K562 (cell line): ENCODE data around the gene TMEM141. TPM values are rescaled to one million over a fixed set of nuclear protein-coding genes. Genes with fewer than 3 reads are reported as not detected.

Experiments
- FOXA3 ChIP-seq, 2 experiments: fragments of 450-650 bp in 1 of 2; sonication (generic) in 1 of 2; formaldehyde crosslinking; IDR thresholded peaks in 1 of 2; conservative IDR thresholded peaks in 1 of 2; 2 replicates each; pipeline versions ENCODE4 v1.4.0 to v1.8.0; 2020 to 2022; ENCODE audit warnings: mild to moderate bottlenecking in 2 of 2, missing genetic modification reagents in 1 of 2
- MBD2 ChIP-seq: sonication (generic); IDR thresholded peaks from 2 replicates; pipeline ENCODE4 v1.6.1; 2016; ENCODE audit warnings: low read depth, borderline replicate concordance
- PRPF4 ChIP-seq: fragments of 200-400 bp; formaldehyde crosslinking; IDR thresholded peaks from one replicate; pipeline ENCODE4 v1.6.1; 2017; ENCODE audit warnings: low read length, low read depth, mild to moderate bottlenecking; ENCODE audit not compliant: insufficient read depth, poor library complexity, severe bottlenecking
- RBM22 ChIP-seq: fragments of 200-400 bp; formaldehyde crosslinking; IDR thresholded peaks from 2 replicates; pipeline ENCODE4 v1.6.1; 2018; ENCODE audit warnings: low read length, low read depth; ENCODE audit not compliant: poor library complexity, severe bottlenecking
- STAT5A ChIP-seq: IDR thresholded peaks from 2 replicates; pipeline ENCODE4 v1.6.1; 2012; ENCODE audit warnings: low read length, inconsistent platforms, borderline replicate concordance
- THRAP3 ChIP-seq: fragments of 450-650 bp; IDR thresholded peaks from 2 replicates; pipeline ENCODE4 v1.6.1; 2016; ENCODE audit warnings: mild to moderate bottlenecking, inconsistent platforms, borderline replicate concordance
- TRIM24 ChIP-seq, 2 experiments: fragments of 450-650 bp; IDR thresholded peaks; 2 replicates each; pipeline ENCODE4 v1.6.1; 2016
- ZNF212 ChIP-seq: fragments of 450-650 bp; formaldehyde crosslinking; IDR thresholded peaks from 2 replicates; pipeline ENCODE4 v1.4.0; 2020; ENCODE audit warnings: mild to moderate bottlenecking
- ZNF354B ChIP-seq: fragments of 250-450 bp; sonication (Bioruptor Pico); IDR thresholded peaks from 2 replicates; pipeline ENCODE4 v1.4.0; 2020
- ZNF668 ChIP-seq: fragments of 250-450 bp; sonication (Bioruptor Pico); IDR thresholded peaks from 2 replicates; pipeline ENCODE4 v1.8.0; 2022; ENCODE audit warnings: mild to moderate bottlenecking, inconsistent platforms
- polyA plus RNA-seq, 8 experiments: library from polyadenylated mRNA; depleted of rRNA in 4 of 8; stranded (reverse) in 5 of 8; unstranded in 3 of 8; fragments of >200 nt; fragmentation: Nextera tagmentation in 2 of 8; fragmentation: Illumina TruSeq in 1 of 8; extraction: Ambion mirVana in 2 of 8; extraction: Trizol in 1 of 8; gene quantifications; 2 replicates each; pipeline versions ENCODE4 v1.2.1 to v1.2.3, GENCODE V29; 2011 to 2014; ENCODE audit warnings: inconsistent platforms in 1 of 8, missing spikeins in 1 of 8
- total RNA-seq, 7 experiments: library from RNA; depleted of rRNA in 6 of 7; stranded (reverse); fragments of >200 nt in 6 of 7; fragmentation: Illumina TruSeq in 2 of 7; extraction: Trizol in 2 of 7; gene quantifications; 2 replicates each; pipeline versions ENCODE4 v1.2.1 to v1.2.3, GENCODE V29; 2011 to 2021; ENCODE audit warnings: low replicate concordance in 1 of 7
- TF ChIP-seq, protein P1 (sequence below): fragments of 250-450 bp; sonication (Bioruptor Pico); IDR thresholded peaks from 2 replicates; pipeline ENCODE4 v1.6.1; 2021; ENCODE audit warnings: mild to moderate bottlenecking
- TF ChIP-seq, protein P2 (sequence below): sonication (generic); formaldehyde crosslinking; IDR thresholded peaks from 2 replicates; pipeline ENCODE4 v1.8.0; 2022; ENCODE audit warnings: missing genetic modification reagents, mild to moderate bottlenecking, borderline replicate concordance
- TF ChIP-seq, protein P3 (sequence below): fragments of 200-400 bp; formaldehyde crosslinking; IDR thresholded peaks from 2 replicates; pipeline ENCODE4 v1.6.1; 2017; ENCODE audit warnings: mild to moderate bottlenecking, low read depth, low read length, moderate library complexity
- TF ChIP-seq, protein P4 (sequence below), 3 experiments: IDR thresholded peaks in 2 of 3; conservative IDR thresholded peaks in 1 of 3; 2 replicates each; pipeline ENCODE4 v1.5.1; 2011 to 2012; ENCODE audit warnings: low read length in 3 of 3, mild to moderate bottlenecking in 3 of 3, control low read depth in 2 of 3, improper control_type of control experiment in 1 of 3, inconsistent platforms in 1 of 3, low read depth in 1 of 3, mixed read lengths in 1 of 3, moderate library complexity in 1 of 3; ENCODE audit not compliant: insufficient read depth in 2 of 3

Gene TMEM141
- total and polyA plus RNA-seq, 9 of the 15 experiments (the other 6 are each of a cell fraction or from before 2014, with no cell fraction given), result 21.5 to 123 (median 74.8) TPM

DNA sequence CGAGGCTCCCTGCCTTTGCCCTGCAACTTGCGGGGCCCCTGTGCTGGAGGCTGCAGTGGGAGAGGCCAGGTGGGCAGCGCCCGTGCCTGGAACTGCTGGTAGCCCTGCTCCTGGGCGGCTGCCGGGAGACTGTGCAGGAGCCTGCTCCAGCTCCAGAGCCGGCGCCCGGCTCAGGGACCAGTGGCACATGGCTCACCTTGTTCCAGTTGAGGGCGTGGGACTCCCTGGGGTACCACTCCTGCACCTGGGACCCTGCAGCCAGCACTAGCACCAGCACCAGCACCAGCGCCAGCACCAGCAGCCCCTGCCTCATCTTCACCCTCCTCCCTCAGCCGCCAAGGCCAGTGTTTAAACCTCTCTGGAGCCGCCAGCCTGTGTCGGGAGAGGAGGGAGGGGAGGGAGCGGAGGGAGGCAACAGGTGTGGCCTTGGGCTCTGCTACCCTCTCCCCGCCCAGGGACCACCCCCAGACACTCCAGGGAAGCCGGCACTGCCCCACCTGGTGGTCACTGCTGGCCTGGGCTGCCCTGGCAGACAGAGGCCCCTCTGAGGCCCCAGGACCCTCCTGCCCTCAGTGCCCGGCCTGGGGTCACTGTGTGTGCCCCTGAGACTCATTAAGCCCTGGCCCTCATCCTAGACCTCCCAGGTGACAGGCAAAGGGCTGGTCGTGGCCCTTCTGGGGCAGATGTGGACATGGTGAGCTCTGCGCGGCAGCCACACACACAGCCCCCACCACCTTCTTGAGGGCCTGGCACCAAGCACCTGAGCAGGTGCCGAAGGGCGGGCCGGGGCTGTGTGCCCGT lies 48.4 kb upstream of the TMEM141 start, which contains the start of gene LCN10 (continued):
- TF ChIP-seq, protein P1, sequence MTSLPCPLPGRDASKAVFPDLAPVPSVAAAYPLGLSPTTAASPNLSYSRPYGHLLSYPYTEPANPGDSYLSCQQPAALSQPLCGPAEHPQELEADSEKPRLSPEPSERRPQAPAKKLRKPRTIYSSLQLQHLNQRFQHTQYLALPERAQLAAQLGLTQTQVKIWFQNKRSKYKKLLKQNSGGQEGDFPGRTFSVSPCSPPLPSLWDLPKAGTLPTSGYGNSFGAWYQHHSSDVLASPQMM, result no peak
- TF ChIP-seq ZNF212 (CRISPR knock-in tag), result no peak
- TF ChIP-seq RBM22, result no peak
- TF ChIP-seq FOXA3 (CRISPR knock-in tag; conservative IDR thresholded peaks at IDR 0.05 in 1 of 2, IDR thresholded peaks at IDR 0.05 in 1 of 2), result no peak
- TF ChIP-seq, protein P2, sequence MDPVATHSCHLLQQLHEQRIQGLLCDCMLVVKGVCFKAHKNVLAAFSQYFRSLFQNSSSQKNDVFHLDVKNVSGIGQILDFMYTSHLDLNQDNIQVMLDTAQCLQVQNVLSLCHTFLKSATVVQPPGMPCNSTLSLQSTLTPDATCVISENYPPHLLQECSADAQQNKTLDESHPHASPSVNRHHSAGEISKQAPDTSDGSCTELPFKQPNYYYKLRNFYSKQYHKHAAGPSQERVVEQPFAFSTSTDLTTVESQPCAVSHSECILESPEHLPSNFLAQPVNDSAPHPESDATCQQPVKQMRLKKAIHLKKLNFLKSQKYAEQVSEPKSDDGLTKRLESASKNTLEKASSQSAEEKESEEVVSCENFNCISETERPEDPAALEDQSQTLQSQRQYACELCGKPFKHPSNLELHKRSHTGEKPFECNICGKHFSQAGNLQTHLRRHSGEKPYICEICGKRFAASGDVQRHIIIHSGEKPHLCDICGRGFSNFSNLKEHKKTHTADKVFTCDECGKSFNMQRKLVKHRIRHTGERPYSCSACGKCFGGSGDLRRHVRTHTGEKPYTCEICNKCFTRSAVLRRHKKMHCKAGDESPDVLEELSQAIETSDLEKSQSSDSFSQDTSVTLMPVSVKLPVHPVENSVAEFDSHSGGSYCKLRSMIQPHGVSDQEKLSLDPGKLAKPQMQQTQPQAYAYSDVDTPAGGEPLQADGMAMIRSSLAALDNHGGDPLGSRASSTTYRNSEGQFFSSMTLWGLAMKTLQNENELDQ (CRISPR knock-in tag), result no peak
- no peak for TF ChIP-seq MBD2
- TF ChIP-seq THRAP3, result no peak
- TF ChIP-seq ZNF668 (CRISPR knock-in tag), result no peak
- TF ChIP-seq, protein P3, sequence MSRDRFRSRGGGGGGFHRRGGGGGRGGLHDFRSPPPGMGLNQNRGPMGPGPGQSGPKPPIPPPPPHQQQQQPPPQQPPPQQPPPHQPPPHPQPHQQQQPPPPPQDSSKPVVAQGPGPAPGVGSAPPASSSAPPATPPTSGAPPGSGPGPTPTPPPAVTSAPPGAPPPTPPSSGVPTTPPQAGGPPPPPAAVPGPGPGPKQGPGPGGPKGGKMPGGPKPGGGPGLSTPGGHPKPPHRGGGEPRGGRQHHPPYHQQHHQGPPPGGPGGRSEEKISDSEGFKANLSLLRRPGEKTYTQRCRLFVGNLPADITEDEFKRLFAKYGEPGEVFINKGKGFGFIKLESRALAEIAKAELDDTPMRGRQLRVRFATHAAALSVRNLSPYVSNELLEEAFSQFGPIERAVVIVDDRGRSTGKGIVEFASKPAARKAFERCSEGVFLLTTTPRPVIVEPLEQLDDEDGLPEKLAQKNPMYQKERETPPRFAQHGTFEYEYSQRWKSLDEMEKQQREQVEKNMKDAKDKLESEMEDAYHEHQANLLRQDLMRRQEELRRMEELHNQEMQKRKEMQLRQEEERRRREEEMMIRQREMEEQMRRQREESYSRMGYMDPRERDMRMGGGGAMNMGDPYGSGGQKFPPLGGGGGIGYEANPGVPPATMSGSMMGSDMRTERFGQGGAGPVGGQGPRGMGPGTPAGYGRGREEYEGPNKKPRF, result no peak
- TF ChIP-seq ZNF354B (CRISPR knock-in tag), result no peak
- TF ChIP-seq STAT5A, result no peak
- TF ChIP-seq, protein P4, sequence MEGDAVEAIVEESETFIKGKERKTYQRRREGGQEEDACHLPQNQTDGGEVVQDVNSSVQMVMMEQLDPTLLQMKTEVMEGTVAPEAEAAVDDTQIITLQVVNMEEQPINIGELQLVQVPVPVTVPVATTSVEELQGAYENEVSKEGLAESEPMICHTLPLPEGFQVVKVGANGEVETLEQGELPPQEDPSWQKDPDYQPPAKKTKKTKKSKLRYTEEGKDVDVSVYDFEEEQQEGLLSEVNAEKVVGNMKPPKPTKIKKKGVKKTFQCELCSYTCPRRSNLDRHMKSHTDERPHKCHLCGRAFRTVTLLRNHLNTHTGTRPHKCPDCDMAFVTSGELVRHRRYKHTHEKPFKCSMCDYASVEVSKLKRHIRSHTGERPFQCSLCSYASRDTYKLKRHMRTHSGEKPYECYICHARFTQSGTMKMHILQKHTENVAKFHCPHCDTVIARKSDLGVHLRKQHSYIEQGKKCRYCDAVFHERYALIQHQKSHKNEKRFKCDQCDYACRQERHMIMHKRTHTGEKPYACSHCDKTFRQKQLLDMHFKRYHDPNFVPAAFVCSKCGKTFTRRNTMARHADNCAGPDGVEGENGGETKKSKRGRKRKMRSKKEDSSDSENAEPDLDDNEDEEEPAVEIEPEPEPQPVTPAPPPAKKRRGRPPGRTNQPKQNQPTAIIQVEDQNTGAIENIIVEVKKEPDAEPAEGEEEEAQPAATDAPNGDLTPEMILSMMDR (IDR thresholded peaks at IDR 0.05 in 2 of 3, conservative IDR thresholded peaks at IDR 0.05 in 1 of 3; ENCODE audit: insufficient read depth in 2 of 3, low read depth in 1 of 3, low read length in 3 of 3), result peak; percentile 31 to 54 (median 37); a peak in 4 of 6 replicates
- TF ChIP-seq PRPF4, result no peak
- no peak for TF ChIP-seq TRIM24 (IDR thresholded peaks at IDR 0.05)
